Endothelial cell of umbilical vein (primary cell): ENCODE measurements around the gene ZNRD2. TPM values are rescaled to one million over a fixed set of nuclear protein-coding genes. Genes with fewer than 3 reads are reported as not detected.

Experiments
- BruUV-seq: library from RNA; stranded (reverse); fragments of 400-500 nt; replicated peaks from 2 replicates; lab custom pipeline; 2021; lab: Mats Ljungman, UMichigan
- CTCF ChIA-PET: fragments of 300-600, 350-600 bp; sonication (Branson Sonifier 250); formaldehyde crosslinking; loops from one replicate; lab custom pipeline; 2021; ENCODE audit warnings: antibody characterized with exemption, inconsistent platforms; lab: Charles Lee
- POLR2A ChIA-PET: fragments of 300-600, 350-600 bp; sonication (Branson Sonifier 250); formaldehyde crosslinking; loops from one replicate; lab custom pipeline; 2021; ENCODE audit warnings: antibody characterized with exemption, inconsistent platforms; lab: Charles Lee
- DNase-seq: peaks from one replicate; pipeline ENCODE4 v3.0.0-alpha.2; 2011; ENCODE audit warnings: low read depth, low spot score
- FAIRE-seq: peaks from 2 replicates; lab custom pipeline; 2011; peaks lifted over from hg19 to GRCh38; lab: Jason Lieb, UNC
- H2AFZ ChIP-seq: 2 replicates; pipeline ENCODE4 v1.6.0; 2012; ENCODE audit warnings: low read depth, low read length, control low read depth, inconsistent platforms
- H3K27ac ChIP-seq: 2 replicates; pipeline ENCODE4 v1.5.1; 2011; ENCODE audit warnings: low read depth, mild to moderate bottlenecking, control low read depth, low read length, moderate library complexity; ENCODE audit not compliant: insufficient read depth
- H3K27me3 ChIP-seq, 2 experiments: 2 replicates each; pipeline versions ENCODE4 v1.6.0 to v1.6.1; 2011; ENCODE audit warnings: low read length in 2 of 2, mixed read lengths in 1 of 2; ENCODE audit not compliant: control insufficient read depth in 2 of 2, insufficient read depth in 2 of 2
- H3K36me3 ChIP-seq, 2 experiments: 2 replicates in 1 of 2; 3 replicates in 1 of 2; pipeline ENCODE4 v1.5.1; 2011; ENCODE audit warnings: low read length in 2 of 2, mild to moderate bottlenecking in 1 of 2, moderate library complexity in 1 of 2; ENCODE audit not compliant: control insufficient read depth in 2 of 2, insufficient read depth in 2 of 2; ENCODE audit errors: extremely low read depth in 1 of 2
- H3K4me1 ChIP-seq: 3 replicates; pipeline ENCODE4 v1.5.1; 2011; ENCODE audit warnings: mild to moderate bottlenecking, low read length; ENCODE audit not compliant: control insufficient read depth, insufficient read depth; ENCODE audit errors: extremely low read depth
- H3K4me2 ChIP-seq: 2 replicates; pipeline ENCODE4 v1.6.1; 2011; ENCODE audit warnings: low read length, control low read depth, mixed read lengths; ENCODE audit not compliant: insufficient read depth
- H3K4me3 ChIP-seq, 3 experiments: fragments of 200-600 bp in 1 of 3; sonication (generic), shearing (Covaris generic) in 1 of 3; replicated peaks in 1 of 3; 2 replicates each; pipeline ENCODE4 v1.5.1; 2011 to 2016; ENCODE audit warnings: control low read depth in 3 of 3, low read length in 3 of 3, mild to moderate bottlenecking in 2 of 3, inconsistent platforms in 1 of 3, low read depth in 1 of 3, moderate library complexity in 1 of 3; ENCODE audit not compliant: insufficient read depth in 1 of 3
- H3K79me2 ChIP-seq: 2 replicates; pipeline ENCODE4 v1.6.0; 2012; ENCODE audit warnings: low read length, inconsistent platforms; ENCODE audit not compliant: control insufficient read depth, insufficient read depth
- H3K9ac ChIP-seq: replicated peaks from 2 replicates; pipeline ENCODE3; 2011; ENCODE audit warnings: low read length, control low read depth; ENCODE audit not compliant: insufficient read depth; ENCODE audit errors: extremely low read depth
- H3K9me1 ChIP-seq: replicated peaks from 3 replicates; pipeline ENCODE4 v1.6.0; 2011; ENCODE audit warnings: mild to moderate bottlenecking, low read length; ENCODE audit not compliant: control insufficient read depth, insufficient read depth; ENCODE audit errors: extremely low read depth
- H3K9me3 ChIP-seq: replicated peaks from 2 replicates; pipeline ENCODE4 v1.5.1; 2012; ENCODE audit warnings: low read length, inconsistent platforms; ENCODE audit not compliant: control insufficient read depth, insufficient read depth
- H4K20me1 ChIP-seq: replicated peaks from 2 replicates; pipeline ENCODE3; 2011; ENCODE audit warnings: mild to moderate bottlenecking, low read length; ENCODE audit not compliant: control insufficient read depth, insufficient read depth; ENCODE audit errors: extremely low read depth
- EZH2 ChIP-seq: IDR thresholded peaks from 2 replicates; pipeline ENCODE4 v1.6.1; 2012; ENCODE audit warnings: borderline replicate concordance, low read depth, mild to moderate bottlenecking, moderate library complexity, low read length, inconsistent platforms; ENCODE audit not compliant: severe bottlenecking
- FOS ChIP-seq: IDR thresholded peaks from 2 replicates; pipeline ENCODE4 v1.6.1; 2011; ENCODE audit warnings: mild to moderate bottlenecking, low read length, moderate library complexity, borderline replicate concordance; ENCODE audit not compliant: insufficient read depth
- GATA2 ChIP-seq: IDR thresholded peaks from 2 replicates; pipeline ENCODE4 v1.7.0; 2011; ENCODE audit warnings: low read depth, mild to moderate bottlenecking, moderate library complexity, mixed read lengths, low read length; ENCODE audit not compliant: insufficient read length, insufficient read depth
- JUN ChIP-seq: IDR thresholded peaks from 2 replicates; pipeline ENCODE4 v1.6.1; 2011; ENCODE audit warnings: borderline replicate concordance, low read depth; ENCODE audit not compliant: insufficient read length, insufficient read depth
- MYC ChIP-seq: IDR thresholded peaks from one replicate; pipeline ENCODE4 v1.6.1; 2011; ENCODE audit warnings: mild to moderate bottlenecking, low read depth, low read length
- POLR2A ChIP-seq: IDR thresholded peaks from 2 replicates; pipeline ENCODE4 v1.6.1; 2012; ENCODE audit warnings: low read depth, mild to moderate bottlenecking, control low read depth, low read length
- POLR2AphosphoS5 ChIP-seq: IDR thresholded peaks from 2 replicates; pipeline ENCODE4 v1.6.1; 2012; ENCODE audit warnings: low read depth, mild to moderate bottlenecking, control low read depth, low read length, moderate library complexity; ENCODE audit not compliant: insufficient read depth
- dilution Hi-C: fragments of 300-500 bp; cut with MboI; formaldehyde crosslinking; loops from one replicate; pipeline ENCODE4 v1.15.0; 2019; ENCODE audit warnings: low sequenced_read_pairs; ENCODE audit not compliant: extremely low pct_ligation_motif_present
- intact Hi-C: fragments of 100-400 bp; cut with micrococcal nuclease; formaldehyde crosslinking; loops from one replicate; pipeline ENCODE4 v1.10.0; 2022
- polyA plus RNA-seq, 4 experiments: library from polyadenylated mRNA; depleted of rRNA in 3 of 4; stranded (reverse) in 3 of 4; unstranded in 1 of 4; fragments of >200 nt; gene quantifications; 2 replicates each; pipeline versions ENCODE4 v1.2.1 to v1.2.3, GENCODE V29; 2011 to 2012; ENCODE audit warnings: missing spikeins in 1 of 4
- total RNA-seq: library from RNA; stranded (reverse); gene quantifications from 2 replicates; pipeline ENCODE4 v1.2.3, GENCODE V29; 2021
- TF ChIP-seq, protein P1 (sequence below), 2 donors: IDR thresholded peaks; 1 replicate in 1 of 2; 2 replicates in 1 of 2; pipeline ENCODE4 v1.5.1; 2011; ENCODE audit warnings: low read length in 2 of 2, mild to moderate bottlenecking in 2 of 2, moderate library complexity in 2 of 2, control low read depth in 1 of 2, inconsistent platforms in 1 of 2, low read depth in 1 of 2; ENCODE audit not compliant: insufficient read depth in 1 of 2; ENCODE audit errors: extremely low read depth in 1 of 2
- TF ChIP-seq, protein P2 (sequence below): IDR thresholded peaks from 2 replicates; pipeline ENCODE4 v1.6.1; 2011; ENCODE audit not compliant: insufficient read depth, insufficient read length

ZNRD2 gene
- total and polyA plus RNA-seq, 2 donors (not counting 3 experiments of a cell fraction or from before 2014, with no cell fraction given): 40.8 to 96.7 TPM

DNA sequence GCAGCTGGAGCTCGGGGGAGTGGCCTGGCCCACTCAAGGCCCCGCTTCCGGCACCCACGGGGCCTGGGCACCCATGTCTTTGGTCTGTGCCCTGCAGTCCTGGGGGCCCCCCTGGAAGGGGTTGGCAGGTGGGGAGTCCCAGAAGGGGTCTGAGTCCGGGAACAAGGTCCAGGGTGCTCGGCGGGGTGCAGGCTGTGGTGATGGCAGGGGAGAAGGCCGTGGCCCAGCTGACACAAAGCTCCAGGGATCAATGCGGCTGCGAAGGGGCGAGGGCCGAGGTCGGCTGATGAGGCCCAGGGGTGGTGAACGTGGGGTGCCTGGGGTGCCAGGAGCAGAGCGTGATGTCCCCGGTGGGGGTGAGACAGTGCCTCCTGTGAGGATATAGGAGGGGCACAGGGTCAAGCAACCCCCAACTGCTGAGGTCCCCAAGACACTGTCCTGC, 28.0 kb downstream of the ZNRD2 start:
- dilution Hi-C loops (no loop called here), intact Hi-C loops (no loop called here)
- Histone ChIP-seq H3K27ac (no peak overlapping the region), H3K4me2 (no peak overlapping the region), H2AFZ (no peak overlapping the region), H3K4me3 (no peak overlapping the region), H3K9me1 (no peaks in the 10 kb centered on the region), H3K9ac (no peak overlapping the region), H3K36me3 (peaks cover 8 to 40% of the 10 kb centered on the region in 2 experiments), H4K20me1 (no peaks in the 10 kb centered on the region), H3K27me3 (no peaks in the 10 kb centered on the region), H3K9me3 (no peaks in the 10 kb centered on the region), H3K79me2 (no peaks in the 10 kb centered on the region), H3K4me1 (no peaks in the 10 kb centered on the region)
- no TSS peak for BruUV-seq
- DNase-seq: no peak
- FAIRE-seq: no peak
- ChIA-PET CTCF (interaction anchor here (0.9 kb wide), 1 partner anchor 9 kb away, joined by 3 read pairs; no protein-coding TSS in a partner anchor), POLR2A (no interaction called here)
- TF ChIP-seq POLR2A (peak; percentile 51), POLR2AphosphoS5 (no peak), MYC (no peak)

DNA sequence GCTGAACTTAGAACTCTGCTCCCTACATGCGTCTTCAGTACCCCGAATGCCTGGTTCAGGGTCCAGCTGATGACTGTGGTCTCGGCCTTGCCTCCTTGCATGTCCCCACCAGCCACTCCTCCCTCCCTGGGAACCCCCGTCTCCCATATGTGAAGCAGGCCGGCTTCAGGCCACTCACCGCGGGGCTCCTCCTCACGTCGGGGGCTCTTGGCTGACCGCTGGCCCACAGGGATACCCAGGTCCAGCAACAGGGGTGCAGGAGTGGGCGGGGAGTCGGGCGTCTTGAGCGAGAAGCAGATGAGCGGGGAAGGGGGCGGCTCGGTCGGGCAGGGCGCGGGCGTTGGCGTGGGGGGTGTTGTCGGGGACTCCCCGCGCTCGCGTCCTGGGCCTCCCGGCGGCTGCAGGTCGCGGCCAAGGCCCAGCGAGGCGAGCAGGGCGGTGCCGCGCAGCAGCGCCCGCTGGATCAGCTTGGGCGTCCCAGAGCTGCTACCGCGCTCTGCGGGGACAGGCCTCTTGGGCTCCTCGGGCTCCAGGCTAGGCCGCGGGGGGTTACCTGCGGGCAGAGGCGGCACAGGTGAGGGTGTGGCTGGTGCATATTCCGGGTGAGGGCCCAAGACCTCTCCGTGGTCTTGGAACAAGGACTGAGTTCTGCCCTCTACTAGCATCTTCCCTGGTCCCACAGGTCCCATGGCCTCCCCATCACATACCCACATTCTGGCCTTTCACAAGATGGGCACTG, 29.1 kb downstream of the ZNRD2 start:
- H2AFZ ChIP-seq: no peak overlapping the region
- FAIRE-seq (no peak), DNase-seq (no peak)
- H3K9me1 ChIP-seq: no peaks in the 10 kb centered on the region
- H3K4me2 ChIP-seq: no peak overlapping the region
- H3K9ac ChIP-seq: no peak overlapping the region
- POLR2A ChIA-PET: no interaction called here
- no peak overlapping the region for H3K27ac ChIP-seq
- no peaks in the 10 kb centered on the region for H4K20me1 ChIP-seq
- no peaks in the 10 kb centered on the region for H3K79me2 ChIP-seq
- H3K4me1 ChIP-seq: no peaks in the 10 kb centered on the region
- dilution Hi-C loops (no loop called here), intact Hi-C loops (no loop called here)
- no peaks in the 10 kb centered on the region for H3K27me3 ChIP-seq
- no peak for TF ChIP-seq MYC
- TF ChIP-seq FOS: no peak
- no peak for TF ChIP-seq EZH2
- TF ChIP-seq POLR2A: no peak
- no peak for TF ChIP-seq JUN
- no peak for TF ChIP-seq GATA2
- TF ChIP-seq, protein P1, sequence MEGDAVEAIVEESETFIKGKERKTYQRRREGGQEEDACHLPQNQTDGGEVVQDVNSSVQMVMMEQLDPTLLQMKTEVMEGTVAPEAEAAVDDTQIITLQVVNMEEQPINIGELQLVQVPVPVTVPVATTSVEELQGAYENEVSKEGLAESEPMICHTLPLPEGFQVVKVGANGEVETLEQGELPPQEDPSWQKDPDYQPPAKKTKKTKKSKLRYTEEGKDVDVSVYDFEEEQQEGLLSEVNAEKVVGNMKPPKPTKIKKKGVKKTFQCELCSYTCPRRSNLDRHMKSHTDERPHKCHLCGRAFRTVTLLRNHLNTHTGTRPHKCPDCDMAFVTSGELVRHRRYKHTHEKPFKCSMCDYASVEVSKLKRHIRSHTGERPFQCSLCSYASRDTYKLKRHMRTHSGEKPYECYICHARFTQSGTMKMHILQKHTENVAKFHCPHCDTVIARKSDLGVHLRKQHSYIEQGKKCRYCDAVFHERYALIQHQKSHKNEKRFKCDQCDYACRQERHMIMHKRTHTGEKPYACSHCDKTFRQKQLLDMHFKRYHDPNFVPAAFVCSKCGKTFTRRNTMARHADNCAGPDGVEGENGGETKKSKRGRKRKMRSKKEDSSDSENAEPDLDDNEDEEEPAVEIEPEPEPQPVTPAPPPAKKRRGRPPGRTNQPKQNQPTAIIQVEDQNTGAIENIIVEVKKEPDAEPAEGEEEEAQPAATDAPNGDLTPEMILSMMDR (IDR thresholded peaks at IDR 0.05; ENCODE audit: extremely low read depth in 1 of 2, insufficient read depth in 1 of 2, low read depth in 1 of 2, low read length in 2 of 2): no peak
- no peak for TF ChIP-seq POLR2AphosphoS5
- TF ChIP-seq, protein P2, sequence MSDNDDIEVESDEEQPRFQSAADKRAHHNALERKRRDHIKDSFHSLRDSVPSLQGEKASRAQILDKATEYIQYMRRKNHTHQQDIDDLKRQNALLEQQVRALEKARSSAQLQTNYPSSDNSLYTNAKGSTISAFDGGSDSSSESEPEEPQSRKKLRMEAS: no peak
- H3K4me3 ChIP-seq: no peak overlapping the region
- H3K36me3 ChIP-seq: peaks cover 11 to 49% of the 10 kb centered on the region in 2 experiments
- H3K9me3 ChIP-seq: no peaks in the 10 kb centered on the region
- BruUV-seq: no TSS peak
- CTCF ChIA-PET: interaction anchor here (1.4 kb wide), 1 partner anchor 8 kb away, joined by 5 read pairs; no protein-coding TSS in a partner anchor
